B cell (primary cell): Measurements from ENCODE around the gene NRG2.

Experiments
- CTCF ChIP-seq: fragments of 200-600 bp; IDR thresholded peaks from one replicate; pipeline ENCODE4 v1.8.0; 2022; ENCODE audit warnings: antibody characterized with exemption, mild to moderate bottlenecking
- EZH2 ChIP-seq: IDR thresholded peaks from 2 replicates; pipeline ENCODE4 v1.6.1; 2012; ENCODE audit warnings: borderline replicate concordance, low read depth, mild to moderate bottlenecking, moderate library complexity, low read length; ENCODE audit not compliant: insufficient read depth, poor library complexity, severe bottlenecking

DNA sequence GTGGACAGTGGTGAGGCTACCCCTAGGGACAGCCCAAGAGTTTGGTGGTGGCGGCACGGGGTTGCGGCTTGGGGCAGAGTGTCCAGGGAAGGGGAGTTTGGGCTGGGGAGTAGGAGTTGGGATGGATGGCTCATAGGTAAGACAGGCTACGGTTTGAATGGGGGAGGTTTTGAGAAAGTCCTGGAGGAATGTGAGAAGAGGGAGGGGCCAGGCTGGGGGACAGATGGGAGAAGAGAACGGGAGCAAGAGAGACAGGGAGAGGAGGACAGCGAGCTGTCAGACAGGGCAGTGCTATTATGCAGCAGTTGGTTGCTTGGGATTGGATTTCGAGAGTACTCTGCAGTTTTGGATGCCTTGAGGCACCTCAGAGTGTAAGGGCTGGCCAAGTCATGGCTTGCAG is 223.0 kb downstream of the NRG2 start:
- TF ChIP-seq CTCF (no peak), EZH2 (no peak)
